ENCODE measurements around the gene HMCN1.

Gene HMCN1

DNA sequence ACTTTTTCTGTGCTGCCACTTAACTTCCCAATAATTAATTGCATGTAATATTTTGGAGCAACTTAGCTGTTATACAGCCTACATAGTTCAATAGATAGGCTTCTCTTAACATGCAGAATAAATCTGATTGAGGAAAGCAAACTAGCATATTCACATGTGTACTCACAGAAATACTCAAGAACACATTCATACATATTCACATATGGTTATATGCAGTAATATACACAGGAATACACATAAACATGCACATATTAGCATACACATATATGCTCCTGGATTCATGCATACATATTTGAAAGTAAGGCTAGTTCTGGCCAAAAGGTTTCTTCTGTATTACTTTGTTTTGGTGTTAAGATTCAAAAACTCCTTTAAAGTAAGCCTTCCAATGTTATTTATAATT lies 73.1 kb downstream of the HMCN1 start:
- H3K9me3 Mint-ChIP-seq, result no peaks in the 10 kb centered on the region
- no peak overlapping the region for H3K27ac Mint-ChIP-seq
- no peaks in the 10 kb centered on the region for H3K36me3 Mint-ChIP-seq (ENCODE audit: low read depth)
- H3K4me3 Mint-ChIP-seq, result no peak overlapping the region
- H3K27me3 Mint-ChIP-seq, result peaks cover 14% of the 10 kb centered on the region
- no peaks in the 10 kb centered on the region for H3K4me1 Mint-ChIP-seq (ENCODE audit: low read depth)

DNA sequence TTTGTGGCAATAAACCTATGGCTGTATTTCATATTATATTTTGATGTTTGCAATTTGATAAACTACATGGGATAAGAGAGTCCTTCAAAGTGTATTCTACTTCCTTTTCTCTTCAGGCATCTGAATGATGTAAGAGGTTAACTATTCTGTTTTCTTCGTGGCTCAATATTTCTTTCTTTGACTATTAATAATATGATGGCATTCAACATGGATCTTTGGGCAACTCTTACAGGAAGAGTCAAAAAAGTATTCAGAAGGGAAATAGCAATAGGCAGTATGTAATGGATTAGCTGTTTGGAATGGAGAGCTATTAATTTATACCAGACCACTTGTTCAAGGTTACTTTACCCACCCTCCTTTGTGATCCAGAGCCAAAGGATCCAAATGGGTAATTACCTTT lies 74.4 kb downstream of the HMCN1 start:
- no peak overlapping the region for H3K27ac Mint-ChIP-seq
- no peaks in the 10 kb centered on the region for H3K9me3 Mint-ChIP-seq
- H3K27me3 Mint-ChIP-seq, result peaks cover 15% of the 10 kb centered on the region

DNA sequence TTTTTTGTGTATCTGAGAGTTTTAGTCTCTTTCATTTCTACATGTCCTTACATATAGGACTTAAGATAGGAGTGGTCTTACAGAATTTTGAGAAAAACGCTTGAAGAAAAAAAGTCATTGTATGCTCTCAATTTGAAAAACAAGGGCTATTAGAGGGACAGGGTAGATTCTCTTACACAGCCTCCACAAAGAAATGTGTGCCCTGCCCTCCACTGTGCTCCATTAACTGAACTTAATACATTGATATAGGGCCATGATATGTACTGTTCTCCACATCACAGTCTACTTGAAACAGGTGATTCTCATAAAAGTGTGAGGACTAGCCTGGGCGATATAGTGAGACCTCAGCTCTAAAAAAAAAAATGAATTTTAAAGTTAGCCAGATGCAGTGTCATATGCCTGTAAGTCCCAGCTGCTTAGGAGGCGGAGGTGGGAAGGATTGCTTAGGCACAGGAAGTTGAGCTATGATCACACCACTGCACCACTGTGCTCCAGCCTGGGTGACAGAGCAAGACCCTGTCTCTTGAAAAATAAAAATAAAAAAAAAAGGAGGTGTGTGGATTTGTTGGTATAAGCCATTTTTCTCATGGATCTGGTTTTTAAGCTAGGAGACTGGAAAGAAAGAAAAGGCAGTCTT lies 77.0 kb downstream of the HMCN1 start:
- Mint-ChIP-seq H3K36me3 (ENCODE audit: low read depth) (no peaks in the 10 kb centered on the region), H3K27me3 (peaks cover 11% of the 10 kb centered on the region), H3K4me3 (no peak overlapping the region), H3K4me1 (ENCODE audit: low read depth) (no peaks in the 10 kb centered on the region), H3K27ac (no peak overlapping the region), H3K9me3 (no peaks in the 10 kb centered on the region)

More for the DNA sequence above, 74.4 kb downstream of the HMCN1 start:
- Mint-ChIP-seq H3K36me3 (ENCODE audit: low read depth) (no peaks in the 10 kb centered on the region), H3K4me3 (no peak overlapping the region), H3K4me1 (ENCODE audit: low read depth) (no peaks in the 10 kb centered on the region)

DNA sequence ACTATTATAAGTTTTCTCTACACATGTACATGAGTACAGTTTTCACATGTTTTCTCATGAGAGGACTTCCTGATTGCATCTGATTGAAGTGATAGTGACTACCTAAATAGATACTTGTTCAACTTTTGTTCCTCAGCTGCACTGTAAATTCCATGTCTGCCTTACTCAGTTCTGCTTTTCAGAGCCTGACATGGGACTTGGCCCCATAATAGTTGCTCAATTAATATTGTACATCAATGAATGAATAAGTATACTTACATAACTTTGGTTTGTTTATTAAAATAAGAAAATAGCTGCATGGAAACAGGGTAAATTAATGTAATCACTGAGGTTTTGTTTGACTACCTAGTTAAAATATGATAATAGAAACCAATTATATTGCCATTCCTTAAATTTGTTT lies 78.7 kb downstream of the HMCN1 start:
- Mint-ChIP-seq H3K4me3 (no peak overlapping the region), H3K27ac (no peak overlapping the region), H3K36me3 (ENCODE audit: low read depth) (no peaks in the 10 kb centered on the region), H3K4me1 (ENCODE audit: low read depth) (no peaks in the 10 kb centered on the region), H3K9me3 (no peaks in the 10 kb centered on the region), H3K27me3 (peaks cover 11% of the 10 kb centered on the region)

DNA sequence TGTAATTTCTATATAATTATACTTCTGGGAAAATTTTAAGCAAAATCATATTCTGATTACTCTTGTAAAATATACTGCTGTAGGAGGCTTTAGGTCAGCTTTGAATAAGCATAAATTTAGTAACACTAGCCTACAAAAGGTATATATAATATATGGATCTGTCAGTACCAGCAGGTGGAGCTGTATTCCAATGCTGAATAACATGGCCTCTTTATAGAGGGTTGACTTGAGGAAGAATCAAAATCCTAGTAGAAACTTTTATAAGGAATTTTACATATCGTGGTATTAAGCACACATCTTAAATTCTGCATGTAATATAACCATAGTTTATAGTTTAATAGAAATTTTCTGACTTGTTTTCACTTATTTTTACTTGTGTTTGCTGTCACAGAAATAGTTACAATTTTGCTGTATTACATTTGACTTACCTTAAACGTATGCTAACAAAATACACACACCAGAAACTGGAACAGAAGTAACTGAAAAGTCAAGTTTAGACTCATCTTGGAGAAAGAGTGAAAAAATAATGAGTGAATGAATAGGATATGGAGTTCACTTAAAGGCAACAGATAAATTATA lies 79.3 kb downstream of the HMCN1 start:
- H3K27ac Mint-ChIP-seq, result no peak overlapping the region
- H3K36me3 Mint-ChIP-seq (ENCODE audit: low read depth), result no peaks in the 10 kb centered on the region
- peaks cover 11% of the 10 kb centered on the region for H3K27me3 Mint-ChIP-seq
- no peak overlapping the region for H3K4me3 Mint-ChIP-seq
- H3K9me3 Mint-ChIP-seq, result no peaks in the 10 kb centered on the region
- H3K4me1 Mint-ChIP-seq (ENCODE audit: low read depth), result no peaks in the 10 kb centered on the region

DNA sequence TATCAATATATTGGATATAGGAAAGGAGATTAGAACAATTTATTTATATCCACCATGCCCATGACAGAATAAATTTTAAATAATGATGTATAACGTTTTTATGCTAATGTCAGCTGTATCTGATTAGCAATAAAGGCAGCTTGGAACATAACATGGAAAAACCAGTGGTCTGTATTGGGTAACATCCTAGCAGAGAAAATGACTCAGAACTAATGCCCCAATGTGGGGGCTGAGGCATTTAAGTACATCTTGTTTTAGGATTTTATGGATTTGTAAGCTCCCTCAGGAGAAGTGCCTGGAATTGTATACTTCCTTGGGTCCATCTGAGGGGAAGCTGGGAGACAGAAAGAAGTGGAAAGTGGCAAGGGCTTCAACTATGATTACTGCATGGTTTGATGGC lies 82.3 kb downstream of the HMCN1 start:
- H3K27ac Mint-ChIP-seq, result no peak overlapping the region
- H3K27me3 Mint-ChIP-seq, result peaks cover 11% of the 10 kb centered on the region
- H3K4me1 Mint-ChIP-seq (ENCODE audit: low read depth), result no peaks in the 10 kb centered on the region
- H3K9me3 Mint-ChIP-seq, result no peaks in the 10 kb centered on the region
- H3K4me3 Mint-ChIP-seq, result no peak overlapping the region
- H3K36me3 Mint-ChIP-seq (ENCODE audit: low read depth), result no peaks in the 10 kb centered on the region

DNA sequence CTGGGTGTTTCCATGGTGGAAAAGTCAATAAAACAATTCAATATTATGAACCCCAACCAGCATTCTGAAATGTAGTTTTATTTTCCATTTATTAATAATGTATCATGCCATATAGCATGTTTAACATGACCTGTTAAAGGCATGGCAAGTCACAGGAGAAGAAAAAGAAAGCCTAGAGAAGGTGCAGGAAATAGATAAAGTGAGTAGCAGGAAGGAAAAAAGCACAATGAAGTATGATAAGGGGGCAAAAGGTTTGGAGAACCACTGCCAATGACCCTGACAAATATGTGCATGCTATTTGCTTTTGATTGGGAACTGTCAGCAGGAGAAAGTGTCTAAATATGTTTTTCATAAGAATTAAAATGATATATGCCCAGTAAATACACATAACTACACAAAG lies 85.6 kb downstream of the HMCN1 start:
- H3K27ac Mint-ChIP-seq, result no peak overlapping the region
- no peaks in the 10 kb centered on the region for H3K36me3 Mint-ChIP-seq (ENCODE audit: low read depth)
- H3K4me3 Mint-ChIP-seq, result no peak overlapping the region
- no peaks in the 10 kb centered on the region for H3K9me3 Mint-ChIP-seq
- peaks cover 7% of the 10 kb centered on the region for H3K27me3 Mint-ChIP-seq
- no peaks in the 10 kb centered on the region for H3K4me1 Mint-ChIP-seq (ENCODE audit: low read depth)

DNA sequence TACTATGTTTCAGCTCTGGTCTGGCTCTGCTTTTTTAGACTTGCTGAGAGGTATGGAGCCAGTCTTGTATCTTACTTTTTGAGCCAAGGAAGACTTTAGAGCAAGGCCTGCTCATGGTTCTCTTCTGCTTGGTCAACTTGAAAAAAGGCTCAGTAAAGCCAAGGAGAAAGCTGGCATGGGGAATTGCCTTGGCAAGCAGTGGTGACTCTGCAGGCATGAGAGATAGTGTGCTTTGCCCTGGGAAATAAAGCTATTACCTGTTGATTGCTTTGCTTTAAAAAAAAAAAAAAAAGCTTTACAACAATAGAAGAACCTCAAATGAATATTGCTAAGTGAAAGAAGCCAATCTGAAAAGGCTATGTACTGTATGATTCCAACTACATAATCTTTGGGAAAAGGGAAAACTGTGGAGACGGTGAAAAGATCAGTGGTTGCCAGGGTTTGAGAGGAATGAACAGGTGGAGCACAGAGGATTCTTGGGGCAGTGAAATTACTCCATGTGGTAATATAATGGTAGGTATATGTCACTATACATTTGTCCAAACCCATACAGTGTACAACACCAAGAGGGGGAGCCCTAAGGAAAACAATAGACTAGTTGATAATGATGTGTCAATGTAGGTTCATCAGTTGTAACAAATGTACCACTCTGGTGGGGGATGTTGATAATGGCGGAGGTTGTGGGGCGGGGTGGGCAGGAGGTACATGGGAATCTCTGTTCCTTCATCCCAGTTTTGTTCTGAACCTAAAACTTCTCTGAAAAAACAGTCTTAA lies 87.6 kb downstream of the HMCN1 start:
- Mint-ChIP-seq H3K36me3 (ENCODE audit: low read depth) (no peaks in the 10 kb centered on the region), H3K27me3 (peaks cover 7% of the 10 kb centered on the region), H3K4me1 (ENCODE audit: low read depth) (no peaks in the 10 kb centered on the region), H3K4me3 (no peak overlapping the region), H3K9me3 (no peaks in the 10 kb centered on the region), H3K27ac (no peak overlapping the region)

DNA sequence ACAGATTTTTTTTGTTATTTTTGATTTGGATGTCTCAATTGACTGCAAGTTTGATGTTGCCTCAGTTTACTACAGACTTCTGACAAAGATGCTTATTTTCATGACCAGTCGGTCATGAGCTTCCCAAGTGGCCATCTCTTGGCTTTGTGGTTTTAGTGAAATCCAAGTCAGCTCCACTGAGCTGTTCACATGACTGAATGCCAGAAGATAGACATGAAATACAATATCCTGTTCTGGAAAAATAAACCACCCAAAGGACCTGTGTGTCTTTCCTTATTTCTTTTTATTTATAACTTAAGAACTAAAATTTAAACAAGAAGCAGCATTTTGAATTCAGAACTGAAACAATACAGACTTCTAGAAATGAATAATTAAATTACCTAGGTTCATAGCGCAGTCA lies 89.3 kb downstream of the HMCN1 start:
- H3K36me3 Mint-ChIP-seq (ENCODE audit: low read depth), result no peaks in the 10 kb centered on the region
- H3K27me3 Mint-ChIP-seq, result peaks cover 11% of the 10 kb centered on the region
- H3K4me3 Mint-ChIP-seq, result no peak overlapping the region

DNA sequence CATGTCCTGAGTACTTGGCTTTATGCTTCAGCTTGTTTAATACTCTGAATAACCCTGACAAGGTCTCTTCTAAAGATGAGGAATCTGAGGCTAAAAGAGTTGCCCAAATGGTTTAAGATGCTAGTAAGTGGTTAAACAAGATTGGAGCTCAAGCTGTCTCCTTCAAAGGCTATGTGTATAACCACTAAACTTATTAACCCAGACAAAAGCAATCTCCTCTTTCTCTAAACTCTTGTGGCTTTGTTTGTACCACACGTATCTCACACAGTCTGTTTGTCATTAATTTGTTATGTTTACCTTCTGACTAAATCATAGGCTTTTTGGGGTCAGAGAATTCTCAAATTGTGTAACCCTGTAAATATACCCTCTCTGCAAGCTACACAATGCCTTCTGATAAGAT lies 89.9 kb downstream of the HMCN1 start:
- no peaks in the 10 kb centered on the region for H3K36me3 Mint-ChIP-seq (ENCODE audit: low read depth)
- peaks cover 11% of the 10 kb centered on the region for H3K27me3 Mint-ChIP-seq
- no peak overlapping the region for H3K4me3 Mint-ChIP-seq
- H3K4me1 Mint-ChIP-seq (ENCODE audit: low read depth), result no peaks in the 10 kb centered on the region
- H3K27ac Mint-ChIP-seq, result no peak overlapping the region
- H3K9me3 Mint-ChIP-seq, result no peaks in the 10 kb centered on the region

More for the DNA sequence above, 89.3 kb downstream of the HMCN1 start:
- H3K9me3 Mint-ChIP-seq, result no peaks in the 10 kb centered on the region
- no peak overlapping the region for H3K27ac Mint-ChIP-seq
- H3K4me1 Mint-ChIP-seq (ENCODE audit: low read depth), result no peaks in the 10 kb centered on the region

DNA sequence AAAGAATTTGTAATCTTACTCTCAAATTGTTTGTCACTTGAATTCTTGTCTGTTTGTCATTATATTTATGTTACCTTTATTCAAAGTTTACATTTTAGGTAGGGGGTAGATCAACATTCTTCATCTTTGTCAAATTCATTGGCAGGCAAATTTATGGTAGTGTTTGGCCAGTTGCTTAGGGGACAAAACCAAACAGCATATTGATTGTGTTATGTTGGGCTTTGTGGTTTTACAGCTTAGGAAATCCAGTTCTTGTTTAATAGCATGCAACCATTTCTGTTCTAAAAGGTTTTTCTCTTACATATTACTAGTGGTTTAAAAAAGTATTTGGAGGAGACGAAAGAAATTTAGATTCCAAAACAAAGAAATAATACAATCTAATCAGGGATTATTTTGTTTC lies 91.4 kb downstream of the HMCN1 start:
- Mint-ChIP-seq H3K9me3 (no peaks in the 10 kb centered on the region), H3K4me1 (ENCODE audit: low read depth) (no peaks in the 10 kb centered on the region), H3K27me3 (peaks cover 16% of the 10 kb centered on the region), H3K27ac (no peak overlapping the region), H3K4me3 (no peak overlapping the region), H3K36me3 (ENCODE audit: low read depth) (no peaks in the 10 kb centered on the region)

DNA sequence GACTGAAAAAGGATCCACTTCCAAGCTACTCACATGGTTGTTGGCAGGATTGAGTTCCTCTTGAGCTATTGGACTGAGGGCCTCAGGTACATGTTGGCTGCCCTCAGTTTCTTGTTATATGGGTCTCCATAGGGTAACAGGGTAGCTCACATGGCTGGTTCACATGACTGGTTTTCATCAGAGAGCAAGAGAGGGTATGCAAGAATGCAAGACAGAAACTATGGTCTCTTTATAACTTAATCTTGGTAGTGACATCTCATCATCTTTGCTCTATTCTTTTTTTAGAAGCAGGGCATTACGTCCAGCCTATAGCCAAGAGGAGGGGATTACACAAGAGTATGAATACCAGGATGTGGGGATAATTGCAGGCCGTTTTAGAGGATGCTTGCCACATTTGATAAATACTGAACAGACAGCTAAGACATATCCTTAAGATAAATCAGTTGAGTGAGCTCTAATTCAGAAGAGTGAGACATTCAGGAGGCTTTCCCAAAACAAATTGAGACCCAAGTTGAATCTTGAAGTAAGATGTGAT lies 100.2 kb downstream of the HMCN1 start:
- H3K27ac Mint-ChIP-seq, result no peak overlapping the region
- no peaks in the 10 kb centered on the region for H3K36me3 Mint-ChIP-seq (ENCODE audit: low read depth)
- H3K9me3 Mint-ChIP-seq, result no peaks in the 10 kb centered on the region
- H3K4me1 Mint-ChIP-seq (ENCODE audit: low read depth), result no peaks in the 10 kb centered on the region
- no peak overlapping the region for H3K4me3 Mint-ChIP-seq
- H3K27me3 Mint-ChIP-seq, result peaks cover 9% of the 10 kb centered on the region

DNA sequence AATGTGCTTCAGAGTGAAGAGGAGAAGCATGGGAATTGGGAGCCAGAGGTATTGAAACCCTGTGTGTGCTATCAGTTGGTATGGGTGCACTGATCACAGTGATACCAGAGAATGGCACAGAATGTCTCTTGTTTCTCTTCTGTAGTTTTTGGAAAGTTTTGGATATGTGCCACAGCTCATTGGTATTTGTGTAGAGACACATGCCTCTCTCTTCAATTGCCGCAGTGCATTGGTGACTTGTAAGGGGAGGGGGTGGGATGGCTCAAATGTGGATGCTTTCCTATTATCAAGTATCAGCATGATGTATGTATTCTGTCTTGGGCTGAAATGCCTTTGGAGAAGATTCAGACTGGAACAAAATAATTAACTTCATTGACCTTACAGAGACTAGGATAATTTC lies 101.0 kb downstream of the HMCN1 start:
- no peaks in the 10 kb centered on the region for H3K4me1 Mint-ChIP-seq (ENCODE audit: low read depth)
- no peaks in the 10 kb centered on the region for H3K36me3 Mint-ChIP-seq (ENCODE audit: low read depth)
- H3K9me3 Mint-ChIP-seq, result no peaks in the 10 kb centered on the region
- H3K27me3 Mint-ChIP-seq, result peaks cover 4% of the 10 kb centered on the region
- H3K4me3 Mint-ChIP-seq, result no peak overlapping the region
- H3K27ac Mint-ChIP-seq, result no peak overlapping the region

DNA sequence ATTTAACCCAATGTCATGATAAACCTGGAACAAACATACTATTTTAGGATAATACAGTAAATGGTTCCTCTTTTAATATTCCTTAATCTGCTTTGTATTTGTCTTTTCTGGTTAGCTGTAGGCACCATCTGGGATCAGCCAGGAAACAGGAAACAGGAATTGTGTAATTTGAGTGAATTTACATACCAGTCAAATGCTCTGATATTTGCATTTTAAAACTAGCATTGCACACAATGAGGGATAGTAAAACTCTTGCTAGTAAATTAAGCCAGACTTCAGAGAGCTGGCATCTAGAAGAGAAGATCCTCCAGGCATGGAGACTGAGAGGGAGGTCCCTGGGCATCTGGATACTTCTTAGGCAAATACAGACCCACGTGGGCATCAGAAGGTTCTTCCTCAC lies 103.5 kb downstream of the HMCN1 start:
- Mint-ChIP-seq H3K9me3 (no peaks in the 10 kb centered on the region), H3K4me1 (ENCODE audit: low read depth) (no peaks in the 10 kb centered on the region), H3K27ac (no peak overlapping the region), H3K4me3 (no peak overlapping the region), H3K27me3 (no peaks in the 10 kb centered on the region), H3K36me3 (ENCODE audit: low read depth) (no peaks in the 10 kb centered on the region)

DNA sequence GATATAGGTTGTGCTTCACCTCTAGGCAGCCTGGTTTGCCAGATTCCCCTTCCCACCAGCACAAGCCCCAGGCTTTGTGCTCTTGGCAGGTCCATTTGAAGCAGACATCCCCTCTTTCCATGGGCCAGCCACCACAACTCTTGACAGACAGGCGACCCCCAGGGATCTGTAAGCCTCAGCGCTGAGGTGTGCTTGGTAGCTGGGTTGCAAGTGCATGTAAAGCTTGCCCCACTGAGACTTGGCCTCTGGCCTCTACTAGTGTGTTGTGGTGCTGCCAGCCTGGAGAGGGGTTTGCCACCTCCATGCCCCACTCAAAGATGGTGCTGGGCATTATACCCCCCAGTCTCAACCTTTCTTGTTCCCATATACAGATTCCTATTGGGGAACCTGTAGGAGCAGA lies 103.9 kb downstream of the HMCN1 start:
- Mint-ChIP-seq H3K36me3 (ENCODE audit: low read depth) (no peaks in the 10 kb centered on the region), H3K27me3 (peaks cover 2% of the 10 kb centered on the region), H3K9me3 (no peaks in the 10 kb centered on the region), H3K4me3 (no peak overlapping the region), H3K4me1 (ENCODE audit: low read depth) (no peaks in the 10 kb centered on the region), H3K27ac (no peak overlapping the region)
